ENCODE measurements around the gene SLCO3A1. TPM values are rescaled to one million over a fixed set of nuclear protein-coding genes. Genes with fewer than 3 reads are reported as not detected.
A peak's percentile ranks its signal among the peaks of the same experiment; 100 is the strongest.

The SLCO3A1 gene
- total RNA-seq, 1 experiment from 2014 or later: 10.1 TPM

DNA sequence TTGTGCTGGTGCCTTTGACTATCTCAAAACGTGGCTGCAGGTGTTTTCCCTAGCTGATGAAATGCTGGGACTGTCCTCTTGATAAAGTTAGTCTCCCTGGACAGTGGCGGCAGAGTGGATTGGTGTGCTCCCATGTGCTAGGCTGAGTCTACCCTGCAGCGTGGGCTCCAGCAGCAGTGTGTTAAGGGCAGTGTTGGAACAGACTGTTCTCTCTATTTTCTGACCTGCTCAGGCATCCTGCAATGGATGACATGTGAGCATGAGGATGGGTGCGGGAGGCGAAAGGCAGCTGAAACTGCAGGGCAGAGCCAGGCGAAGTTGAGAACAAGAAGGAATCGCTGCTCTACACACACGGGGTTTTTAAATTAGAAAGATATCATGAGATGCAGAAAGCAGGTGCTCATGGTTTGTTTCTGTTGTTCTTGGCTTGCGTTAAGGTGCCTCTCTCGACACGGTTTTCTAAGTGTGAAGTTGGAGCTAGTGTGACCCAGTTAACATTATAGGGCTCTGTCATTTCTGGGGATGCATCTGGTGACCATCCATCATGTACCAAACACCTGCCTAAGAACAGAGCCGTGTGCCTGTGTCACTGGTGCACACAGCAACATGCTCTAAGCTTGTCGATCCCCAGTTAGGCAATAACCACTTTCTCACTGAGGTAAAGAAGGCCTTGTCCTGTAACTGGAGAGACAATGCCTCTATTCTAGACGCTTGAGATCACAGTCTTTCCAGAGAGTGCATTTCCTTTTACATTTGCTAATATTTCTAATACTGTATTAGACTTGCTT lies 44.3 kb downstream of the SLCO3A1 start:
- BruUV-seq (replicated peaks): no TSS peak
- Mint-ChIP-seq H3K4me1 (ENCODE audit: insufficient read depth, unreplicated experiment) (no peaks in the 10 kb centered on the region), H3K9me3 (ENCODE audit: unreplicated experiment) (no peaks in the 10 kb centered on the region), H3K27me3 (ENCODE audit: insufficient read depth, unreplicated experiment) (no peaks in the 10 kb centered on the region), H3K27ac (ENCODE audit: low read depth, unreplicated experiment) (no peak overlapping the region), H3K4me3 (ENCODE audit: unreplicated experiment) (no peak overlapping the region), H3K36me3 (ENCODE audit: insufficient read depth, unreplicated experiment) (no peaks in the 10 kb centered on the region)
- TF ChIP-seq, protein P1, sequence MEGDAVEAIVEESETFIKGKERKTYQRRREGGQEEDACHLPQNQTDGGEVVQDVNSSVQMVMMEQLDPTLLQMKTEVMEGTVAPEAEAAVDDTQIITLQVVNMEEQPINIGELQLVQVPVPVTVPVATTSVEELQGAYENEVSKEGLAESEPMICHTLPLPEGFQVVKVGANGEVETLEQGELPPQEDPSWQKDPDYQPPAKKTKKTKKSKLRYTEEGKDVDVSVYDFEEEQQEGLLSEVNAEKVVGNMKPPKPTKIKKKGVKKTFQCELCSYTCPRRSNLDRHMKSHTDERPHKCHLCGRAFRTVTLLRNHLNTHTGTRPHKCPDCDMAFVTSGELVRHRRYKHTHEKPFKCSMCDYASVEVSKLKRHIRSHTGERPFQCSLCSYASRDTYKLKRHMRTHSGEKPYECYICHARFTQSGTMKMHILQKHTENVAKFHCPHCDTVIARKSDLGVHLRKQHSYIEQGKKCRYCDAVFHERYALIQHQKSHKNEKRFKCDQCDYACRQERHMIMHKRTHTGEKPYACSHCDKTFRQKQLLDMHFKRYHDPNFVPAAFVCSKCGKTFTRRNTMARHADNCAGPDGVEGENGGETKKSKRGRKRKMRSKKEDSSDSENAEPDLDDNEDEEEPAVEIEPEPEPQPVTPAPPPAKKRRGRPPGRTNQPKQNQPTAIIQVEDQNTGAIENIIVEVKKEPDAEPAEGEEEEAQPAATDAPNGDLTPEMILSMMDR (IDR thresholded peaks at IDR 0.05; ENCODE audit: unreplicated experiment): no peak
- DNase-seq (ENCODE audit: unreplicated experiment): no peak
- ChIA-PET POLR2A (interaction anchor here (0.7 to 0.8 kb wide), 2 partner anchors 9 to 95 kb away, joined by 3 to 5 read pairs; no protein-coding TSS in a partner anchor), CTCF (interaction anchor here (0.5 to 1.7 kb wide), 2 partner anchors 18 to 30 kb away, joined by 3 to 5 read pairs; no protein-coding TSS in a partner anchor)
- intact Hi-C loops (cut with micrococcal nuclease): no loop called here

DNA sequence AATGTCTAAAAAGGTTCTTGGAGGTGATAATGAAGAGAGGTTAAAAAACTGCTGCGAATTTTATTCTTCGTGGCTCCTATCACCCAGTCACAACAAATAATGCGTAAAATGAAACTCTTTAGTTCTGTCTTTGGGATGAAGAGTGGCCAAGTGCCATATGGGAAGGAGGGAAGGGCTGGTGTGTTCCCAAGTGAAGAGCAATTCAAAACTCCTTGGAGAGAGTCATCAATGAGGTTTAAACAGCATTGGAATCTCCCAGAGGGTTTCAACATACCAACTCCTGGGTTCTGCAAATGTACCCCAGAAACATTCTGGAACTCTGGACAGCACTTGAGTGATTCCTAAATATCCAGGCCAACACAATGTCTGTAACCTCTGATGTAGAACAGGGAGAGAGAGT lies 45.3 kb downstream of the SLCO3A1 start:
- Mint-ChIP-seq H3K36me3 (ENCODE audit: insufficient read depth, unreplicated experiment) (no peaks in the 10 kb centered on the region), H3K27ac (ENCODE audit: low read depth, unreplicated experiment) (no peak overlapping the region), H3K9me3 (ENCODE audit: unreplicated experiment) (no peaks in the 10 kb centered on the region), H3K4me3 (ENCODE audit: unreplicated experiment) (no peak overlapping the region), H3K4me1 (ENCODE audit: insufficient read depth, unreplicated experiment) (no peaks in the 10 kb centered on the region), H3K27me3 (ENCODE audit: insufficient read depth, unreplicated experiment) (no peaks in the 10 kb centered on the region)
- no peak for DNase-seq (ENCODE audit: unreplicated experiment)
- ChIA-PET CTCF (interaction anchor here (0.7 kb wide), 1 partner anchor 9 kb away, joined by 4 read pairs; no protein-coding TSS in a partner anchor), POLR2A (interaction anchor here (0.8 kb wide), 1 partner anchor 8 kb away, joined by 5 read pairs; no protein-coding TSS in a partner anchor)
- no TSS peak for BruUV-seq (replicated peaks)
- TF ChIP-seq, protein P1 (IDR thresholded peaks at IDR 0.05; ENCODE audit: unreplicated experiment): no peak
- intact Hi-C loops (cut with micrococcal nuclease): no loop called here

DNA sequence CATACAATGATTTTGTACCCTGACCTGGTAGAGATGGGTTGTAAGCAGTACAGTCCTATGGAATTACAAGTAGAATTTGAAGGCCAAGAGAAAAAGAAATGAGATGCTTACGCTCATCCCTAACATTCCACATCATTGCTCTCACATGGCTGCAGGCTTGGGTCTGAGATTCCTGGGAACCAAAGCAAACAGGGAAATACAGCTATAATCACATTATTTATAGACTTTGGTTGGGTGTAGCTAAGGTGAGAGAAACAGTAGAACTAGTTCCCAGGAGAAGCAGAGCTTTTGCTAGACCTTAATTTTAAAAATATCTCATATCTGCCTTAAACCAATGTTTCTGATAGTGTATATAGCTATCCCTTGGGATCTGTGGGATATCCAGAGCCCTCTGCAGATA lies 51.4 kb downstream of the SLCO3A1 start:
- Mint-ChIP-seq H3K4me1 (ENCODE audit: insufficient read depth, unreplicated experiment) (peaks cover 12% of the 10 kb centered on the region), H3K9me3 (ENCODE audit: unreplicated experiment) (no peaks in the 10 kb centered on the region), H3K36me3 (ENCODE audit: insufficient read depth, unreplicated experiment) (no peaks in the 10 kb centered on the region), H3K27ac (ENCODE audit: low read depth, unreplicated experiment) (no peak overlapping the region), H3K27me3 (ENCODE audit: insufficient read depth, unreplicated experiment) (no peaks in the 10 kb centered on the region), H3K4me3 (ENCODE audit: unreplicated experiment) (no peak overlapping the region)
- no peak for DNase-seq (ENCODE audit: unreplicated experiment)
- POLR2A ChIA-PET: no interaction called here
- TF ChIP-seq, protein P1 (IDR thresholded peaks at IDR 0.05; ENCODE audit: unreplicated experiment): no peak
- no TSS peak for BruUV-seq (replicated peaks)
- intact Hi-C loops (cut with micrococcal nuclease): no loop called here
- CTCF ChIA-PET: interaction anchor here (0.8 to 0.9 kb wide), 3 partner anchors 12 to 56 kb away, joined by 3 to 4 read pairs (median 3); no protein-coding TSS in a partner anchor

DNA sequence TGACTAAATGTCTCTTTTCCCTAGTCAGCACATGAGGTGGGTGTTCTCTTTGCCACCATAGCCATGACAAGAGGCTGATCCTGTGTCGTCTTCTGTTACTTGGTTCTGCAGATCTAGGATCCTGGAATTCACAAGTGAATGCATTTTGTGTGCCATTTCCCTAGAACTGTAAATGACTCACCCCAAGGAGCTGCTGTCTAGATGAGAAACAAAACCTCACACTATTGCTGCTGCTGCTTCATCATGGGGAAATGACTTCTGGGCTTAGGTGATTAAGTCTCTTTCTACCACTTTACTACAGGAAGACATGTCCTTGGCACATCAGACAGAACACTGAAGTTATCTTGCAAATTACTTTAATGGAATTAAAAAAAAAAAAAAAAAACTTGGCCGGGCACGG lies 54.9 kb downstream of the SLCO3A1 start:
- ChIA-PET POLR2A (interaction anchor here (0.7 kb wide), 2 partner anchors 41 to 65 kb away, joined by 3 to 4 read pairs; no protein-coding TSS in a partner anchor), CTCF (interaction anchor here (0.7 to 1.1 kb wide), 3 partner anchors 10 to 33 kb away, joined by 3 to 4 read pairs (median 4); no protein-coding TSS in a partner anchor)
- H3K36me3 Mint-ChIP-seq (ENCODE audit: insufficient read depth, unreplicated experiment): no peaks in the 10 kb centered on the region
- H3K4me1 Mint-ChIP-seq (ENCODE audit: insufficient read depth, unreplicated experiment): peaks cover 12% of the 10 kb centered on the region
- H3K4me3 Mint-ChIP-seq (ENCODE audit: unreplicated experiment): no peak overlapping the region
- peak; percentile 46 for DNase-seq (ENCODE audit: unreplicated experiment)
- no peak overlapping the region for H3K27ac Mint-ChIP-seq (ENCODE audit: low read depth, unreplicated experiment)
- H3K27me3 Mint-ChIP-seq (ENCODE audit: insufficient read depth, unreplicated experiment): no peaks in the 10 kb centered on the region
- no peaks in the 10 kb centered on the region for H3K9me3 Mint-ChIP-seq (ENCODE audit: unreplicated experiment)
- no TSS peak for BruUV-seq (replicated peaks)
- intact Hi-C loops (cut with micrococcal nuclease): no loop called here
- TF ChIP-seq, protein P1 (IDR thresholded peaks at IDR 0.05; ENCODE audit: unreplicated experiment): no peak
